ENCODE results near the gene NCAPD2.

- TF ChIP-seq, protein P1, sequence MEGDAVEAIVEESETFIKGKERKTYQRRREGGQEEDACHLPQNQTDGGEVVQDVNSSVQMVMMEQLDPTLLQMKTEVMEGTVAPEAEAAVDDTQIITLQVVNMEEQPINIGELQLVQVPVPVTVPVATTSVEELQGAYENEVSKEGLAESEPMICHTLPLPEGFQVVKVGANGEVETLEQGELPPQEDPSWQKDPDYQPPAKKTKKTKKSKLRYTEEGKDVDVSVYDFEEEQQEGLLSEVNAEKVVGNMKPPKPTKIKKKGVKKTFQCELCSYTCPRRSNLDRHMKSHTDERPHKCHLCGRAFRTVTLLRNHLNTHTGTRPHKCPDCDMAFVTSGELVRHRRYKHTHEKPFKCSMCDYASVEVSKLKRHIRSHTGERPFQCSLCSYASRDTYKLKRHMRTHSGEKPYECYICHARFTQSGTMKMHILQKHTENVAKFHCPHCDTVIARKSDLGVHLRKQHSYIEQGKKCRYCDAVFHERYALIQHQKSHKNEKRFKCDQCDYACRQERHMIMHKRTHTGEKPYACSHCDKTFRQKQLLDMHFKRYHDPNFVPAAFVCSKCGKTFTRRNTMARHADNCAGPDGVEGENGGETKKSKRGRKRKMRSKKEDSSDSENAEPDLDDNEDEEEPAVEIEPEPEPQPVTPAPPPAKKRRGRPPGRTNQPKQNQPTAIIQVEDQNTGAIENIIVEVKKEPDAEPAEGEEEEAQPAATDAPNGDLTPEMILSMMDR (IDR thresholded peaks at IDR 0.05), result no peak
- TF ChIP-seq POLR2A (IDR thresholded peaks at IDR 0.05) (no peak), EP300 (IDR thresholded peaks at IDR 0.05) (no peak)
These were observed 65.6 kb downstream of the NCAPD2 start for GRCh38 chr12:6559500-6559899.
